Liver (tissue), 9 donors: ENCODE measurements around the gene CDO1. TPM values are rescaled to one million over a fixed set of nuclear protein-coding genes. Genes with fewer than 3 reads are reported as not detected.

ENCODE experiments used
- DNase-seq: peaks from one replicate; pipeline ENCODE4 v3.0.0-alpha.2; 2017; ENCODE audit warnings: low spot score
- H3K27ac ChIP-seq, 2 donors: one replicate each; pipeline ENCODE4 v1.7.0; 2013; ENCODE audit warnings: inconsistent platforms in 2 of 2, low read length in 2 of 2, control low read depth in 1 of 2, low read depth in 1 of 2, mild to moderate bottlenecking in 1 of 2
- H3K27me3 ChIP-seq, 4 donors: one replicate each; pipeline versions ENCODE4 v1.6.1 to v1.7.0; 2013; ENCODE audit warnings: low read length in 3 of 4, inconsistent platforms in 1 of 4, mild to moderate bottlenecking in 1 of 4, moderate library complexity in 1 of 4; ENCODE audit not compliant: control insufficient read depth in 4 of 4, insufficient read depth in 4 of 4
- H3K36me3 ChIP-seq, 4 donors: one replicate each; pipeline versions ENCODE4 v1.6.1 to v1.7.0; 2013; ENCODE audit warnings: low read length in 3 of 4, mild to moderate bottlenecking in 3 of 4, low read depth in 1 of 4, moderate library complexity in 1 of 4; ENCODE audit not compliant: control insufficient read depth in 4 of 4, insufficient read depth in 3 of 4
- H3K4me1 ChIP-seq, 4 donors: one replicate each; pipeline versions ENCODE4 v1.6.1 to v1.7.0; 2013; ENCODE audit warnings: low read length in 3 of 4, mild to moderate bottlenecking in 3 of 4, moderate library complexity in 1 of 4; ENCODE audit not compliant: control insufficient read depth in 4 of 4, insufficient read depth in 4 of 4
- H3K4me3 ChIP-seq, 3 donors: one replicate each; pipeline versions ENCODE4 v1.6.1 to v1.7.0; 2013; ENCODE audit warnings: low read length in 3 of 3, control low read depth in 1 of 3, low read depth in 1 of 3, mild to moderate bottlenecking in 1 of 3
- H3K9ac ChIP-seq, 2 donors: one replicate each; pipeline ENCODE4 v1.7.0; 2013; ENCODE audit warnings: low read length in 2 of 2, mild to moderate bottlenecking in 2 of 2, moderate library complexity in 2 of 2, control low read depth in 1 of 2, low read depth in 1 of 2
- H3K9me3 ChIP-seq, 4 donors: one replicate each; pipeline versions ENCODE4 v1.6.1 to v1.7.0; 2013; ENCODE audit warnings: low read length in 3 of 4; ENCODE audit not compliant: control insufficient read depth in 4 of 4
- ATF3 ChIP-seq: IDR thresholded peaks from 2 replicates; pipeline ENCODE4 v1.6.1; 2016; ENCODE audit warnings: antibody characterized with exemption
- CTCF ChIP-seq: fragments of 150-350 bp; IDR thresholded peaks from 2 replicates; pipeline ENCODE4 v1.5.1; 2017; ENCODE audit warnings: improper control_type of control experiment, low read depth, low read length; ENCODE audit not compliant: missing input control
- FOXA1 ChIP-seq: IDR thresholded peaks from 2 replicates; pipeline ENCODE4 v1.6.1; 2016; ENCODE audit warnings: antibody characterized with exemption
- FOXA2 ChIP-seq: IDR thresholded peaks from 2 replicates; pipeline ENCODE4 v1.6.1; 2016; ENCODE audit warnings: antibody characterized with exemption
- GABPA ChIP-seq, 2 donors: IDR thresholded peaks in 1 of 2; conservative IDR thresholded peaks in 1 of 2; 2 replicates each; pipeline ENCODE4 v1.6.1; 2016; ENCODE audit warnings: antibody characterized with exemption in 2 of 2, mild to moderate bottlenecking in 1 of 2, moderate library complexity in 1 of 2
- HNF4A ChIP-seq, 2 donors: conservative IDR thresholded peaks; 2 replicates each; pipeline ENCODE4 v1.6.1; 2016; ENCODE audit warnings: antibody characterized with exemption in 2 of 2, mild to moderate bottlenecking in 2 of 2
- HNF4G ChIP-seq: IDR thresholded peaks from 2 replicates; pipeline ENCODE4 v1.6.1; 2016; ENCODE audit warnings: antibody characterized with exemption
- JUND ChIP-seq, 2 donors: IDR thresholded peaks; 2 replicates each; pipeline ENCODE4 v1.6.1; 2016; ENCODE audit warnings: antibody characterized with exemption in 2 of 2
- MAX ChIP-seq: IDR thresholded peaks from 2 replicates; pipeline ENCODE4 v1.6.1; 2016; ENCODE audit warnings: antibody characterized with exemption
- NR2F2 ChIP-seq: IDR thresholded peaks from 2 replicates; pipeline ENCODE4 v1.6.1; 2016; ENCODE audit warnings: antibody characterized with exemption
- RAD21 ChIP-seq, 2 donors: IDR thresholded peaks; 2 replicates each; pipeline ENCODE4 v1.6.1; 2016; ENCODE audit warnings: antibody characterized with exemption in 2 of 2, mild to moderate bottlenecking in 2 of 2
- REST ChIP-seq: IDR thresholded peaks from 2 replicates; pipeline ENCODE4 v1.6.1; 2016; ENCODE audit warnings: antibody characterized with exemption, mild to moderate bottlenecking
- RXRA ChIP-seq, 2 donors: IDR thresholded peaks; 2 replicates each; pipeline ENCODE4 v1.6.1; 2017 to 2018; ENCODE audit warnings: antibody characterized with exemption in 2 of 2, mild to moderate bottlenecking in 1 of 2
- SP1 ChIP-seq: IDR thresholded peaks from 2 replicates; pipeline ENCODE4 v1.6.1; 2018; ENCODE audit warnings: antibody characterized with exemption, mild to moderate bottlenecking
- YY1 ChIP-seq: IDR thresholded peaks from 2 replicates; pipeline ENCODE4 v1.6.1; 2016; ENCODE audit warnings: antibody characterized with exemption, mild to moderate bottlenecking
- ZBTB33 ChIP-seq: IDR thresholded peaks from 2 replicates; pipeline ENCODE4 v1.6.1; 2016; ENCODE audit warnings: antibody characterized with exemption
- WGBS: extraction: QIAGEN DNeasy Blood & Tissue Kit; methylation state at CpG from one replicate; pipeline ENCODE4 v1.1.7; 2013; 5-methylcytosine and 5-hydroxymethylcytosine counted together
- polyA plus RNA-seq, 2 donors: library from polyadenylated mRNA; stranded (reverse) in 1 of 2; unstranded in 1 of 2; fragments of 200-250 nt in 1 of 2; fragments of >200 nt in 1 of 2; fragmentation: Nextera tagmentation in 1 of 2; extraction: Ambion mirVana in 1 of 2; gene quantifications; one replicate each; pipeline versions ENCODE4 v1.2.1 to v1.2.3, GENCODE V29; 2013 to 2015
- total RNA-seq, 2 donors: library from RNA; depleted of rRNA; stranded (reverse); fragments of >200 nt; gene quantifications; one replicate each; pipeline ENCODE4 v1.2.3, GENCODE V29; 2014
- donor health status: healthy.
- donor health status: healthy.
- donor health status: healthy.
- donor health status: healthy.
- donor health status: healthy.

CDO1 gene
- total and polyA plus RNA-seq, 4 donors, result 106 to 472 (median 241) TPM

- WGBS, result 87% methylated on average over 5 of the region's 5 CpGs
- Histone ChIP-seq H3K9me3 (no peaks in the 10 kb centered on the region), H3K4me3 (no peak overlapping the region), H3K36me3 (peaks cover 0 to 9% (median 2%) of the 10 kb centered on the region in 4 donors), H3K27me3 (no peaks in the 10 kb centered on the region), H3K27ac (no peak overlapping the region), H3K4me1 (no peaks in the 10 kb centered on the region), H3K9ac (no peak overlapping the region)
- no peak for DNase-seq
- TF ChIP-seq CTCF (no peak), HNF4G (no peak), FOXA2 (no peak), NR2F2 (no peak), MAX (no peak), FOXA1 (no peak), YY1 (no peak), RXRA (IDR thresholded peaks at IDR 0.05) (no peak), REST (no peak), ZBTB33 (no peak), ATF3 (no peak), RAD21 (IDR thresholded peaks at IDR 0.05) (no peak), HNF4A (conservative IDR thresholded peaks at IDR 0.05) (no peak)
These were observed 58.1 kb downstream of the CDO1 start for GRCh38 chr5:115758356-115758755.

- H3K27me3 ChIP-seq, result no peaks in the 10 kb centered on the region
- no peak overlapping the region for H3K27ac ChIP-seq
- no peak overlapping the region for H3K4me3 ChIP-seq
- H3K36me3 ChIP-seq, result peaks cover 0 to 9% (median 2%) of the 10 kb centered on the region in 4 donors
- TF ChIP-seq FOXA1 (no peak), RAD21 (IDR thresholded peaks at IDR 0.05) (no peak), SP1 (no peak), FOXA2 (no peak), JUND (IDR thresholded peaks at IDR 0.05) (no peak), GABPA (IDR thresholded peaks at IDR 0.05 in 1 of 2, conservative IDR thresholded peaks at IDR 0.05 in 1 of 2) (no peak), CTCF (no peak)
- H3K4me1 ChIP-seq, result peaks cover 0 to 4% (median 0%) of the 10 kb centered on the region in 4 donors
- no peak for DNase-seq
- no peak overlapping the region for H3K9ac ChIP-seq
- 83% methylated on average over 1 of the region's 1 CpG for WGBS
- H3K9me3 ChIP-seq, result no peaks in the 10 kb centered on the region
These were observed 60.8 kb downstream of the CDO1 start for GRCh38 chr5:115755675-115756074.
